SKM-1 treated with dmso at 0.1 percent for 144 hours (cell line): ENCODE results near the gene GALNT15.

Experiments used
- DNase-seq: peaks from one replicate; lab custom pipeline; 2025; ENCODE audit not compliant: unreplicated experiment; lab: John Stamatoyannopoulos, UW

Gene GALNT15

GRCh38 chr3:16252243-16252978, 77.9 kb downstream of the GALNT15 start:
- DNase-seq = no peak

GRCh38 chr3:16252988-16253387, 78.5 kb downstream of the GALNT15 start:
- no peak for DNase-seq

- peak; percentile 92 for DNase-seq
These were observed 79.1 kb downstream of the GALNT15 start for GRCh38 chr3:16253601-16254000.

GRCh38 chr3:16254916-16255315, 80.4 kb downstream of the GALNT15 start:
- no peak for DNase-seq

- DNase-seq = no peak
These were observed 80.8 kb downstream of the GALNT15 start for GRCh38 chr3:16255326-16255725.

GRCh38 chr3:16255726-16256125, 81.2 kb downstream of the GALNT15 start:
- no peak for DNase-seq

GRCh38 chr3:16257309-16257708, 82.8 kb downstream of the GALNT15 start:
- no peak for DNase-seq

- no peak for DNase-seq
These were observed 83.7 kb downstream of the GALNT15 start for GRCh38 chr3:16258177-16258576.

- DNase-seq = no peak
These were observed 84.4 kb downstream of the GALNT15 start for GRCh38 chr3:16258866-16259265.

GRCh38 chr3:16260046-16260445, 85.6 kb downstream of the GALNT15 start:
- no peak for DNase-seq

- DNase-seq = no peak
These were observed 87.7 kb downstream of the GALNT15 start for GRCh38 chr3:16262174-16262573.

- DNase-seq = no peak
These were observed 89.8 kb downstream of the GALNT15 start for GRCh38 chr3:16264174-16264707.

- DNase-seq = peak; percentile 98
These were observed 90.4 kb downstream of the GALNT15 start, which contains the start of the genes DPH3 and OXNAD1 for GRCh38 chr3:16264708-16265454. Gene DPH3 (minus strand): TSS chr3:16264943. CDS start chr3:16264876, 67 bp downstream. Gene OXNAD1 (plus strand): TSS chr3:16265212. CDS start chr3:16270953, 5,741 bp downstream.

- no peak for DNase-seq
These were observed 90.9 kb downstream of the GALNT15 start for GRCh38 chr3:16265455-16265786.

GRCh38 chr3:16266714-16267113, 92.2 kb downstream of the GALNT15 start:
- DNase-seq = no peak

- DNase-seq = no peak
These were observed 96.4 kb downstream of the GALNT15 start for GRCh38 chr3:16270855-16271254.

- DNase-seq = no peak
These were observed 98.1 kb downstream of the GALNT15 start for GRCh38 chr3:16272588-16272987.

- no peak for DNase-seq
These were observed 99.4 kb downstream of the GALNT15 start for GRCh38 chr3:16273867-16274266.

- DNase-seq = no peak
These were observed 103.0 kb downstream of the GALNT15 start for GRCh38 chr3:16277471-16277870.

- no peak for DNase-seq
These were observed 104.7 kb downstream of the GALNT15 start for GRCh38 chr3:16279010-16279801.

GRCh38 chr3:16280671-16281070, 106.2 kb downstream of the GALNT15 start:
- DNase-seq = no peak
